SK-N-SH treated with all-trans-retinoic acid at 6 μM for 48 hours (cell line): ENCODE measurements around the gene SPACA1.

Experiments used
- ESRRG ChIP-seq: fragments of 250-450 bp; sonication (Bioruptor Pico); IDR thresholded peaks from 2 replicates; pipeline ENCODE4 v1.6.1; 2021; ENCODE audit warnings: mild to moderate bottlenecking
- GLIS3 ChIP-seq: fragments of 250-450 bp; sonication (Bioruptor Pico); IDR thresholded peaks from 2 replicates; pipeline ENCODE4 v1.5.0; 2020; ENCODE audit warnings: mild to moderate bottlenecking, moderate library complexity
- OSR1 ChIP-seq: fragments of 250-450 bp; sonication (Bioruptor Pico); IDR thresholded peaks from 2 replicates; pipeline ENCODE4 v1.8.0; 2022; ENCODE audit warnings: moderate library complexity, mild to moderate bottlenecking, inconsistent platforms
- ZFP3 ChIP-seq: fragments of 250-450 bp; sonication (Bioruptor Pico); IDR thresholded peaks from 2 replicates; pipeline ENCODE4 v1.5.0; 2020; ENCODE audit warnings: mild to moderate bottlenecking, moderate library complexity
- ZFP30 ChIP-seq: fragments of 450-650 bp; formaldehyde crosslinking; IDR thresholded peaks from 2 replicates; pipeline ENCODE4 v1.5.0; 2022; ENCODE audit warnings: mild to moderate bottlenecking, moderate library complexity
- TF ChIP-seq, protein P1 (sequence below): fragments of 250-450 bp; sonication (Bioruptor Pico); IDR thresholded peaks from 2 replicates; pipeline ENCODE4 v1.5.1; 2020; ENCODE audit warnings: low read depth, mild to moderate bottlenecking, moderate library complexity
- TF ChIP-seq, protein P2 (sequence below): fragments of 250-450 bp; sonication (Bioruptor Pico); IDR thresholded peaks from 2 replicates; pipeline ENCODE4 v1.8.0; 2020; ENCODE audit warnings: mild to moderate bottlenecking, moderate library complexity, borderline replicate concordance
- TF ChIP-seq, protein P3 (sequence below): fragments of 250-450 bp; sonication (Bioruptor Pico); IDR thresholded peaks from 2 replicates; pipeline ENCODE4 v1.5.1; 2021; ENCODE audit warnings: mild to moderate bottlenecking, moderate library complexity

DNA sequence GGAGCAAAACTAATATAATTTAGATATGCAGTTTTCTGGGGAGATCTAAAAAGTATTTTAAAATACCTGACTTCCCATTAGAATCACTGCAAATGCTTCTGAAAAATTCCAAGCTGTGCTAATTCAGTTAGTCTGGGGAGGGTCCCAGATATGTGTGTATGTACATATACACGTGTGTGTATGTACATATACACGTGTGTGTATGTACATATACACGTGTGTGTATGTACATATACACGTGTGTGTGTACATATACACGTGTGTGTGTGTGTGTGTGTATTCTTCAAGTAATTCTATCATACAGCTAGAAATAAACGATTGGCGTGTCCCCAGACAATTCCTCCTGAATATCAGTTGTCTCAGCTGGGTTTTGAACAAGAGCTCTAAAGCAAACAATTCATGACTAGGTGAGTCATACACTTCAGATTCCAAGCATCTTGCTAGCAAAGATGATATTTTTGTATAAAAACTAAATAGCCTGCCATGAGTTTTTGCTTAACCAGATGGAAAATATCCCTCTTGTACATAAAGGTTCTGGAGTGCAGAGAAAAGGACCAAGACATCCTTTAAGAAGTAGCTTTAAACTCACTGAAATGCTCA, 58.2 kb downstream of the SPACA1 start:
- TF ChIP-seq ZFP30 (CRISPR knock-in tag) (no peak), ESRRG (CRISPR knock-in tag) (no peak), GLIS3 (no peak), ZFP3 (CRISPR knock-in tag) (no peak), OSR1 (CRISPR knock-in tag) (no peak)
- TF ChIP-seq, protein P1, sequence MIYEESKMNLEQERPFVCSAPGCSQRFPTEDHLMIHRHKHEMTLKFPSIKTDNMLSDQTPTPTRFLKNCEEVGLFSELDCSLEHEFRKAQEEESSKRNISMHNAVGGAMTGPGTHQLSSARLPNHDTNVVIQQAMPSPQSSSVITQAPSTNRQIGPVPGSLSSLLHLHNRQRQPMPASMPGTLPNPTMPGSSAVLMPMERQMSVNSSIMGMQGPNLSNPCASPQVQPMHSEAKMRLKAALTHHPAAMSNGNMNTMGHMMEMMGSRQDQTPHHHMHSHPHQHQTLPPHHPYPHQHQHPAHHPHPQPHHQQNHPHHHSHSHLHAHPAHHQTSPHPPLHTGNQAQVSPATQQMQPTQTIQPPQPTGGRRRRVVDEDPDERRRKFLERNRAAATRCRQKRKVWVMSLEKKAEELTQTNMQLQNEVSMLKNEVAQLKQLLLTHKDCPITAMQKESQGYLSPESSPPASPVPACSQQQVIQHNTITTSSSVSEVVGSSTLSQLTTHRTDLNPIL (CRISPR knock-in tag), result no peak
- TF ChIP-seq, protein P2, sequence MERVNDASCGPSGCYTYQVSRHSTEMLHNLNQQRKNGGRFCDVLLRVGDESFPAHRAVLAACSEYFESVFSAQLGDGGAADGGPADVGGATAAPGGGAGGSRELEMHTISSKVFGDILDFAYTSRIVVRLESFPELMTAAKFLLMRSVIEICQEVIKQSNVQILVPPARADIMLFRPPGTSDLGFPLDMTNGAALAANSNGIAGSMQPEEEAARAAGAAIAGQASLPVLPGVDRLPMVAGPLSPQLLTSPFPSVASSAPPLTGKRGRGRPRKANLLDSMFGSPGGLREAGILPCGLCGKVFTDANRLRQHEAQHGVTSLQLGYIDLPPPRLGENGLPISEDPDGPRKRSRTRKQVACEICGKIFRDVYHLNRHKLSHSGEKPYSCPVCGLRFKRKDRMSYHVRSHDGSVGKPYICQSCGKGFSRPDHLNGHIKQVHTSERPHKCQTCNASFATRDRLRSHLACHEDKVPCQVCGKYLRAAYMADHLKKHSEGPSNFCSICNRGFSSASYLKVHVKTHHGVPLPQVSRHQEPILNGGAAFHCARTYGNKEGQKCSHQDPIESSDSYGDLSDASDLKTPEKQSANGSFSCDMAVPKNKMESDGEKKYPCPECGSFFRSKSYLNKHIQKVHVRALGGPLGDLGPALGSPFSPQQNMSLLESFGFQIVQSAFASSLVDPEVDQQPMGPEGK (CRISPR knock-in tag), result no peak
- TF ChIP-seq, protein P3, sequence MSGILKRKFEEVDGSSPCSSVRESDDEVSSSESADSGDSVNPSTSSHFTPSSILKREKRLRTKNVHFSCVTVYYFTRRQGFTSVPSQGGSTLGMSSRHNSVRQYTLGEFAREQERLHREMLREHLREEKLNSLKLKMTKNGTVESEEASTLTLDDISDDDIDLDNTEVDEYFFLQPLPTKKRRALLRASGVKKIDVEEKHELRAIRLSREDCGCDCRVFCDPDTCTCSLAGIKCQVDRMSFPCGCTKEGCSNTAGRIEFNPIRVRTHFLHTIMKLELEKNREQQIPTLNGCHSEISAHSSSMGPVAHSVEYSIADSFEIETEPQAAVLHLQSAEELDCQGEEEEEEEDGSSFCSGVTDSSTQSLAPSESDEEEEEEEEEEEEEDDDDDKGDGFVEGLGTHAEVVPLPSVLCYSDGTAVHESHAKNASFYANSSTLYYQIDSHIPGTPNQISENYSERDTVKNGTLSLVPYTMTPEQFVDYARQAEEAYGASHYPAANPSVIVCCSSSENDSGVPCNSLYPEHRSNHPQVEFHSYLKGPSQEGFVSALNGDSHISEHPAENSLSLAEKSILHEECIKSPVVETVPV (CRISPR knock-in tag), result no peak
